GM04504 (cell line): Measurements from ENCODE around the gene PRPF19.

ENCODE experiments used
- DNase-seq: peaks from one replicate; pipeline ENCODE4 v3.0.0-alpha.2; 2012; ENCODE audit warnings: low read depth

PRPF19 gene

GRCh38 chr11:60905551-60906113 is 753 bp downstream of the PRPF19 start:
- DNase-seq: no peak

DNA sequence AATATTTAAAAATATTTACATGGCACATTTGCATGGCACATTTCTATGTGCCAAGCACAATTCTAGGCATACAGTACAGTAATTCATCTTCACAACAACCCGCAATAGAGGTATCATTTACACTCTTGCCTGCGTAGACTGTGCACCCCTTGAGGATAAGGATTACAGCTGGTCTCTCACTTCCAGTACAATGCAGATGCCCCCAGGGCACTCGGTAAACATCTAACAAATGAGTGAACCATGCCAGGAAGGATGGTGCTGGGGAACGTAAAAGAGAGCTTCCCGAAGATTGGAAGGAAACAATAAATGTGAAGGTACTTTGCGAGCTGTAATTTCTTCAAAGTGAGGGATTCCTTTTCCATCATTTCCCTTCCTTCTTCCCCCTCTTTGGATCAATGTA is 1.3 kb downstream of the PRPF19 start:
- DNase-seq: no peak

DNA sequence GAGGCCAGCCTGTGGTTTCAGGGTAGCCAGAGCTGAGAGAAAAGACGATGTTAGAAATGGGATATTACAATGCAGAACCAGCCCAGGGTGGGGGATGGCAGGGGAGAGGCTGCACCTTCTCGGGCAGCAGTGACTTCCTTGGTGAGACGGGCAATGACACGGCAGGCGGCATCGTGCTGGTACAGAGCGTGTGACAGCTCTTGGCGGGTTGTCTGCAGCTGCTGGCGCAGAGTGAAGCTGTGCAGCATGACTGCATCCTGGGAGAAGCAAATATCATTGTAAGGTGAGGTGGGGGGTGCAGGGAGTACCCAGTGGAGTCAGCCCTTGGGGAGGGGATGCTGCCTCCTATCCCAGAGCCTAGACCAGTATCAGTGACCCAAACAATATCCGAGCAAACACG is 3.8 kb downstream of the PRPF19 start:
- DNase-seq: no peak

GRCh38 chr11:60900673-60901404 is 5.5 kb downstream of the PRPF19 start:
- DNase-seq: no peak

- DNase-seq: no peak
Measured at GRCh38 chr11:60899977-60900376, 6.4 kb downstream of the PRPF19 start.

GRCh38 chr11:60899046-60899936 is 7.1 kb downstream of the PRPF19 start:
- DNase-seq: no peak

GRCh38 chr11:60897496-60897895 is 8.9 kb downstream of the PRPF19 start:
- DNase-seq: no peak

GRCh38 chr11:60895687-60896086 is 10.7 kb downstream of the PRPF19 start:
- DNase-seq: no peak

DNA sequence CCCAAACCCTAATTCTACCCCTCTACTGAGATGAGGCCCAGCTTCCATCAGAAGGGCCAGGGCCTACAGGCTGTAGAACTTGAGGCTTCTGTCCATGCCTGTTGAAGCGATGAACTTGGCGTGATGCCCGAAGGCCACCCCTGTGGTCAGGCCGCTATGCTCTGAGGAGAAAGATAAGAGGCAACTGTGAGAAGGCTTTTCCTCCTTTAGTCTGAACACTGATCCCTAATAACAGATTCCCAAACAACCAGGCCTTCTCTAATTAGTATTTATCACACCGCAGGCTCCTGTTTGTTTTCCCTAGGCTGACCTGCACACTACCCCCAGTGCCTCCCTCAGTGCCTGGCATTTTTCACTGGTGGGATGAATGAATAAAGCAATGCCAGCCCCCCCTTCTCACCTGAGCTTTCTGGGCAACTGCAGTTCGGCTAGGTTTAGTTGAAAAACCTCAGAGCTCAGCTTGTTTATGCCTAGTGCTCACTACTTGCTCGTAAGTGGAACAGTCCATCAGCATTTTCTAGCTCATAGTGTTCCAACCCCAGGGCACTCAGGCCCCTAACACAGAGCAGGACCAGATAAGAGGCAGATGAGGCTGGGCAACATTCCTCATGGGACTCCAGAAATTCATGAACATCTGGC is 15.2 kb downstream of the PRPF19 start:
- DNase-seq: no peak

- DNase-seq: no peak
Measured at GRCh38 chr11:60890696-60891095, 15.7 kb downstream of the PRPF19 start.

DNA sequence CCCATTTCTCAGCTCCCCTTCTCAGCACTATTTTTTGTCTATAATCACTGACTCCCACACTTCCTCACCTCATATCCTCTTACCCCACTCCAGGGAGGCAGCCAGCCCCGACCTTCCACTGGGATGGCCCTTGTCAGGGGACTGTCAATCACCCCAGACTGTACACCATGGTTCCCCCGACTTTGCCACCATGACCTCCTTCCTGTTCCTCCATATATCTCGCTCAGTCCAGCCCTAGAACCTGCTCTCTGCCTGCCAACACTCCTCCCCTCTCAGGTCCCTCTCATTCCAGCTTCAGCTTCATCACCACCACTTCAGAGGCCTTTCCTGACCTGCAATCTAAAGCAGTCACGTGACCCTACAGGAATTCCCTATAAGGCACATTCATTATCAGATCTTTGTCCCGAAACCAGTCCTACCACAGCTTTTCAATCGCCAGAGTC is 16.5 kb downstream of the PRPF19 start:
- no peak for DNase-seq

DNA sequence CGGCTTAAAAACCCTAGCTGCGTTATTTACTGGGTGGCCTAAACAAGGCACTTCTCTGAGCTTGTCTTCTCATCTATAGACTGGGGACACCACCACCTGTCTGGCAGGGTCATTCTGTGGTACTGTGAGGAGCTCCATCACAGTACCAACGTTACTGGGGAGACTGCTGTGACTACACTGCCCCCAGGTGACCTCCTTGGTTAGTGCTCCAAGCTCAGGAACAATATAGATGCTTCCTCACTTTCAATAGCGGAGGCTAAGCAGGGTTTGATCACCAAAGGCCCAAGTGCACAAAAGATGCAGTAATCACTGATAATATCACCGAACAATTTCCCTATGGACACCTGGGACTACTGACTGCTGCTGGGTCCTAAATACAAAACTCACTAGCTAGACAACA is 18.8 kb downstream of the PRPF19 start:
- peak; percentile 31 for DNase-seq

GRCh38 chr11:60880643-60881282 is 25.6 kb downstream of the PRPF19 start:
- DNase-seq: no peak

GRCh38 chr11:60879971-60880588 is 26.3 kb downstream of the PRPF19 start:
- DNase-seq: no peak

GRCh38 chr11:60879104-60879503 is 27.3 kb downstream of the PRPF19 start:
- no peak for DNase-seq

- DNase-seq: no peak
Measured at GRCh38 chr11:60878245-60879101, 27.9 kb downstream of the PRPF19 start.

- no peak for DNase-seq
Measured at GRCh38 chr11:60876168-60876485, 30.3 kb downstream of the PRPF19 start.

DNA sequence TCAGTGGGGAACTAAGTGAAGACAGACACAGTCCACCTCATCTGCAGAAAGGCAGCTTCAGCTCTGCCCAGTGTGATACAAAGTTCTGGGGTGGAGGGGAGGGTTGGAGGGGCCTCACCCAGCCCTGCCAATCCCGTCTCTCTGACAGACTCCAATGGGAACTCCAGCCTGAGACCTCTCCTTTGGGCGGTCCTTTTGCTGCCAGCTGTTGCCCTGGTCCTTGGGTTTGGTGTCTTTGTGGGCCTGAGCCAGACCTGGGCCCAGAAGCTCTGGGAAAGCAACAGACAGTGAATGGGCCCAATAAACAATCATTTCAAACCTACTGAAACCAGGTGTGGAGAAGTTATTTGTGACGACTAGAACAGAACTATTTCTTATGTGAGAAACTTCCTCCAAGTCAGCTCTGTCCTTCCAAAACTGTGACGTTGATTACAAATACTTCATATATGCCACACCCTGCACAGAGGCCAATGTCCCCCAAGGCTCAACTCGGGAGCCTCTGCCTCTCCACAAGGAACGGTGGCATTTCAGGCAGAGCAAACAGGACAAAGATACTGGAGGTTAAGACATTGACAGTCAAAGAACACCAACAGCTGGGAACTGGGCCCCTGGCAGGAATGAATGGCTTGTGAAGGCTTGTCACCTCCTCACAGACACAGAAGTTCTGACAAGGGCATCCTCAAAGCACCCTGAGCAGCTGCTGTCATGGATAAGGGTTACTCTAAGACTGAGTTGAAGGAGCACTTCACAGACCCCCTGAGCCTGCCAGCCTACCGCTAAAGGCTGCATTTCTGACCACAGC is 30.8 kb downstream of the PRPF19 start:
- no peak for DNase-seq

GRCh38 chr11:60874421-60875365 is 31.7 kb downstream of the PRPF19 start:
- DNase-seq: no peak
